Gastrocnemius medialis (tissue), 4 donors: ENCODE results near the gene GALNT15. TPM values are rescaled to one million over a fixed set of nuclear protein-coding genes. Genes with fewer than 3 reads are reported as not detected.

ENCODE experiments used
- ATAC-seq, 2 donors: fragments of 150-250 bp; one replicate each; pipeline ENCODE4 v1.9.1; 2016
- DNase-seq, 2 donors: peaks; one replicate each; pipeline ENCODE4 v3.0.0-alpha.2; 2019
- H3K27ac ChIP-seq, 4 donors: fragments of 200-600 bp; sonication (generic); 1 replicate in 1 of 4; 2 replicates in 3 of 4; pipeline ENCODE4 v1.5.1; 2016 to 2018; ENCODE audit warnings: mild to moderate bottlenecking in 2 of 4, moderate library complexity in 1 of 4
- H3K27me3 ChIP-seq, 3 donors: fragments of 200-600 bp; sonication (generic) in 2 of 3; 1 replicate in 1 of 3; 2 replicates in 2 of 3; pipeline versions ENCODE4 v1.5.1 to v1.6.0; 2016 to 2019; ENCODE audit warnings: mild to moderate bottlenecking in 1 of 3, moderate library complexity in 1 of 3
- H3K36me3 ChIP-seq, 2 donors: fragments of 200-600 bp; sonication (generic) in 1 of 2; one replicate each; pipeline ENCODE4 v1.5.1; 2017 to 2018
- H3K4me1 ChIP-seq, 2 donors: fragments of 200-600 bp; sonication (generic) in 1 of 2; one replicate each; pipeline ENCODE4 v1.5.1; 2016 to 2017; ENCODE audit warnings: mild to moderate bottlenecking in 2 of 2
- H3K4me3 ChIP-seq, 4 donors: fragments of 200-600 bp; sonication (generic) in 3 of 4; 1 replicate in 1 of 4; 2 replicates in 3 of 4; pipeline ENCODE4 v1.5.1; 2016 to 2019; ENCODE audit warnings: mild to moderate bottlenecking in 2 of 4
- H3K9me3 ChIP-seq, 3 donors: fragments of 200-600 bp; sonication (generic) in 2 of 3; 1 replicate in 1 of 3; 2 replicates in 2 of 3; pipeline ENCODE4 v1.5.1; 2016 to 2019
- POLR2A ChIP-seq, 2 donors: fragments of 450-650 bp; IDR thresholded peaks; one replicate each; pipeline ENCODE4 v1.6.1; 2017; ENCODE audit warnings: antibody characterized with exemption in 2 of 2, mild to moderate bottlenecking in 2 of 2, moderate library complexity in 2 of 2
- in situ Hi-C, 4 donors: fragments of 200-750 bp; cut with MboI; loops; one replicate each; pipeline versions ENCODE4 v1.15.0 to v1.8.0; 2017; ENCODE audit warnings: low sequenced_read_pairs in 4 of 4
- intact Hi-C: fragments of 100-400 bp; cut with DNase I; formaldehyde crosslinking; loops from one replicate; pipeline ENCODE4 v1.15.1; 2023; ENCODE audit warnings: low total_unique reads
- total RNA-seq, 4 donors: library from RNA; depleted of rRNA; stranded (reverse); fragments of >200 nt; gene quantifications; one replicate each; pipeline versions ENCODE4 v1.1.0 to v1.2.3, GENCODE V29; 2016
- TF ChIP-seq, protein P1 (sequence below), 5 experiments: fragments of 450-650 bp in 3 of 5; fragments of 200-600 bp in 2 of 5; sonication (generic) in 2 of 5; IDR thresholded peaks in 4 of 5; conservative IDR thresholded peaks in 1 of 5; 1 replicate in 4 of 5; 2 replicates in 1 of 5; pipeline ENCODE4 v1.5.1; 2016 to 2019; ENCODE audit warnings: antibody characterized with exemption in 5 of 5, mild to moderate bottlenecking in 3 of 5, moderate library complexity in 3 of 5

GALNT15 gene
- total RNA-seq, 4 donors from 2014 or later = 57.6 to 94.0 (median 79.6) TPM

GRCh38 chr3:16219777-16220176 lies 45.3 kb downstream of the GALNT15 start:
- no peak for DNase-seq
- Histone ChIP-seq H3K36me3 (peaks cover 0 to 36% of the 10 kb centered on the region in 2 donors), H3K4me3 (no peak overlapping the region), H3K27me3 (no peaks in the 10 kb centered on the region), H3K9me3 (no peaks in the 10 kb centered on the region), H3K27ac (no peak overlapping the region), H3K4me1 (no peaks in the 10 kb centered on the region)
- intact Hi-C loops (loop anchor here (1.0 kb wide), 1 partner anchor 33 kb away; no protein-coding TSS in a partner anchor), in situ Hi-C loops (no loop called here)
- ATAC-seq = no peak
- TF ChIP-seq, protein P1, sequence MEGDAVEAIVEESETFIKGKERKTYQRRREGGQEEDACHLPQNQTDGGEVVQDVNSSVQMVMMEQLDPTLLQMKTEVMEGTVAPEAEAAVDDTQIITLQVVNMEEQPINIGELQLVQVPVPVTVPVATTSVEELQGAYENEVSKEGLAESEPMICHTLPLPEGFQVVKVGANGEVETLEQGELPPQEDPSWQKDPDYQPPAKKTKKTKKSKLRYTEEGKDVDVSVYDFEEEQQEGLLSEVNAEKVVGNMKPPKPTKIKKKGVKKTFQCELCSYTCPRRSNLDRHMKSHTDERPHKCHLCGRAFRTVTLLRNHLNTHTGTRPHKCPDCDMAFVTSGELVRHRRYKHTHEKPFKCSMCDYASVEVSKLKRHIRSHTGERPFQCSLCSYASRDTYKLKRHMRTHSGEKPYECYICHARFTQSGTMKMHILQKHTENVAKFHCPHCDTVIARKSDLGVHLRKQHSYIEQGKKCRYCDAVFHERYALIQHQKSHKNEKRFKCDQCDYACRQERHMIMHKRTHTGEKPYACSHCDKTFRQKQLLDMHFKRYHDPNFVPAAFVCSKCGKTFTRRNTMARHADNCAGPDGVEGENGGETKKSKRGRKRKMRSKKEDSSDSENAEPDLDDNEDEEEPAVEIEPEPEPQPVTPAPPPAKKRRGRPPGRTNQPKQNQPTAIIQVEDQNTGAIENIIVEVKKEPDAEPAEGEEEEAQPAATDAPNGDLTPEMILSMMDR (IDR thresholded peaks at IDR 0.05 in 4 of 5, conservative IDR thresholded peaks at IDR 0.05 in 1 of 5) = no peak

GRCh38 chr3:16221990-16222389 lies 47.5 kb downstream of the GALNT15 start:
- Histone ChIP-seq H3K4me3 (no peak overlapping the region), H3K27ac (no peak overlapping the region), H3K9me3 (no peaks in the 10 kb centered on the region), H3K27me3 (no peaks in the 10 kb centered on the region), H3K4me1 (no peaks in the 10 kb centered on the region), H3K36me3 (peaks cover 0 to 36% of the 10 kb centered on the region in 2 donors)
- TF ChIP-seq, protein P1 (IDR thresholded peaks at IDR 0.05 in 4 of 5, conservative IDR thresholded peaks at IDR 0.05 in 1 of 5) = no peak
- no peak for TF ChIP-seq POLR2A (IDR thresholded peaks at IDR 0.05)
- intact Hi-C loops = no loop called here
- in situ Hi-C loops = no loop called here
- ATAC-seq (no peak), DNase-seq (no peak)

DNA sequence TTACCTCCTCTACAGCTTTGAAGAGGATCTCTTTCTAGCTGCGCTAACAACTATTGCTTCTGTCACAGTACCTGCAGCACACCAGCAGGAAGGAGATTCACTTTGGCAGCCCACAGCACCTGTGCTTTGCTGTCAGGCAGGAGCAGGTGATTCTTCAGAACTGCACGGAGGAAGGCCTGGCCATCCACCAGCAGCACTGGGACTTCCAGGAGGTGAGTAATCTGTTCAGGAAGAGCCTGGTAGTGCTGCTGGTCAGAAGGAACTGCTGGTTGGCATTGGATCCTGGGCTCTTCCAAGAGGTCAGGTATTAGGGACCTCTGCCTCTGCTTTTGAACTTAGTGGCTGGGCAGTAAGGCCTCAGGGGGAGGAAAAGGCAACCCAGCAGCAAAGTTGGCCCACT lies 48.1 kb downstream of the GALNT15 start:
- Histone ChIP-seq H3K27ac (no peak overlapping the region), H3K9me3 (no peaks in the 10 kb centered on the region), H3K4me3 (no peak overlapping the region), H3K27me3 (no peaks in the 10 kb centered on the region), H3K36me3 (peaks cover 0 to 36% of the 10 kb centered on the region in 2 donors), H3K4me1 (no peaks in the 10 kb centered on the region)
- intact Hi-C loops = no loop called here
- TF ChIP-seq POLR2A (IDR thresholded peaks at IDR 0.05) = no peak
- TF ChIP-seq, protein P1 (IDR thresholded peaks at IDR 0.05 in 4 of 5, conservative IDR thresholded peaks at IDR 0.05 in 1 of 5) = no peak
- DNase-seq (no peak), ATAC-seq (no peak)
- in situ Hi-C loops = no loop called here

DNA sequence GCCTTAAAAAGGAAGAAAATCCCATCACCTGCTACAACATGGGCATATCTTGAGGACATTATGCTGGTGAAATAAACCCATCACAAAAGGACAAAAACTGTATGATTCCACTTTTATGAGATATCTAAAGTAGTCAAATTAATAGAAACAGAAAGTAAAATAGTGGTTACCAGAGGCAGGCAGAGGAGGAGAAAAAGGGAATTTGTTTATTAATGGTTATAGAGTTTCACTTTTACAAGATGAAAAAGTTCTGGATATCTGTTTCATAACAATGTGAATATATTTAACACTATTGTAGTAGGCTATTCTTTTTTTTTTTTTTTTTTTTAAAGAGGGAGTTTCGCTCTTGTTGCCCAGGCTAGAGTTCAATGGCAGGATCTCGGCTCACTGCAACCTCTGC lies 49.8 kb downstream of the GALNT15 start:
- H3K4me1 ChIP-seq = no peaks in the 10 kb centered on the region
- in situ Hi-C loops = no loop called here
- DNase-seq (no peak), ATAC-seq (no peak)
- no peak overlapping the region for H3K4me3 ChIP-seq
- no peak for TF ChIP-seq POLR2A (IDR thresholded peaks at IDR 0.05)
- TF ChIP-seq, protein P1 (IDR thresholded peaks at IDR 0.05 in 4 of 5, conservative IDR thresholded peaks at IDR 0.05 in 1 of 5) = no peak
- H3K27ac ChIP-seq = no peak overlapping the region
- H3K27me3 ChIP-seq = no peaks in the 10 kb centered on the region
- intact Hi-C loops = no loop called here
- no peaks in the 10 kb centered on the region for H3K9me3 ChIP-seq
- peaks cover 0 to 34% of the 10 kb centered on the region in 2 donors for H3K36me3 ChIP-seq

DNA sequence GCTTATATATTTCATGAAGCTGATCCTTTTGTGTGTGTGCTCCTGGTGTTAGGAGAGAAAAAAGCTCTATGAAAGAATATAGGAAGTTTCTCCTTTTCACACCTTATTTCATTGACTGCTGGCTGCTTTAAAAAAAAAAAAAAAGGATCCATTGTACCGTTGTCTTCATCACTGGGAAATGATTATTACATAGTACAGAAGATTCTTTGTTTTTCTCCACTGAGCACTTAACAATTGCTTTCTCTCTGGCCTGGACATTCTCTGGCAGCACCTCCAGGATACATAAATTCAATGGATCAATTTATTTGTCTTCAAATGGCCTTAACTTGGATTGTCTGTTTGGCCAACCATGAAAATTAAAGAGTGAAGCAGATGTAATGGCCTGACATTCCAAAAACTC lies 53.1 kb downstream of the GALNT15 start:
- intact Hi-C loops = no loop called here
- TF ChIP-seq POLR2A (IDR thresholded peaks at IDR 0.05) = no peak
- TF ChIP-seq, protein P1 (IDR thresholded peaks at IDR 0.05 in 4 of 5, conservative IDR thresholded peaks at IDR 0.05 in 1 of 5) = no peak

More for the DNA sequence above, 53.1 kb downstream of the GALNT15 start:
- no peaks in the 10 kb centered on the region for H3K27me3 ChIP-seq
- in situ Hi-C loops = loop anchor here in 2 of 4 donors (25.0 kb wide), 2 partner anchors 415 to 590 kb away; no protein-coding TSS in a partner anchor
- H3K36me3 ChIP-seq = peaks cover 0 to 3% of the 10 kb centered on the region in 2 donors
- no peak overlapping the region for H3K27ac ChIP-seq
- H3K4me3 ChIP-seq = no peak overlapping the region
- no peaks in the 10 kb centered on the region for H3K9me3 ChIP-seq
- H3K4me1 ChIP-seq = no peaks in the 10 kb centered on the region
- DNase-seq (no peak), ATAC-seq (no peak)
